HG02642 (cell line): ENCODE measurements around the gene C13orf42.

ENCODE experiments used
- ATAC-seq: cut with Tn5 transposase; IDR thresholded peaks from one replicate; pipeline ENCODE4 v1.9.1; 2021; ENCODE audit warnings: mild to moderate bottlenecking; ENCODE audit not compliant: unreplicated experiment, poor library complexity

Gene C13orf42

DNA sequence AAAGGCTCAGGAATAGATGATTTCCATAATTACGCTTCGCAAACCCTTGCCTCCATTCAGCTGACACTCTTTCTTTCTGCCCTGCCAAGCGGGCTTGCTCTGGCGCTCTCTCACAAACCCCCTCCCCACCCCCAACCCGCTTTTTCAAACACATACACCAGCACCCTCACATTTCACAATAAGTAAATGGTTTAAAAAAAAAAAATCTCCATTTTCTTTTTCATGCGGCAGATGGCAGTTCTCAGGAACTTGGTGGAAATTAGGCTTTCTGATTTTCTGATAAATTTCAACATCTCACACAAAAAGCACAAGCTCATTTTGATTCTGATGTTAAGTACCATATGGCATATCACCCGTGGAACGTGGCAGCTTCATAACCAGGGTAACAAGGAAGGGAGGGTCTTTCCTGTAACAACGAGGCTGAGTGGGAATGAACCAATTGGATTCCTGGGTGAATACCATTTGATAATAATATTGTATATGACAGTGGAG lies 43.8 kb downstream of the C13orf42 start:
- no peak for ATAC-seq

GRCh38 chr13:51066091-51066831 lies 44.8 kb downstream of the C13orf42 start:
- no peak for ATAC-seq

- ATAC-seq, result no peak
Measured at GRCh38 chr13:51065372-51066090, 45.5 kb downstream of the C13orf42 start.

GRCh38 chr13:51064753-51065152 lies 46.3 kb downstream of the C13orf42 start:
- ATAC-seq, result no peak

GRCh38 chr13:51063909-51064308 lies 47.2 kb downstream of the C13orf42 start:
- no peak for ATAC-seq

DNA sequence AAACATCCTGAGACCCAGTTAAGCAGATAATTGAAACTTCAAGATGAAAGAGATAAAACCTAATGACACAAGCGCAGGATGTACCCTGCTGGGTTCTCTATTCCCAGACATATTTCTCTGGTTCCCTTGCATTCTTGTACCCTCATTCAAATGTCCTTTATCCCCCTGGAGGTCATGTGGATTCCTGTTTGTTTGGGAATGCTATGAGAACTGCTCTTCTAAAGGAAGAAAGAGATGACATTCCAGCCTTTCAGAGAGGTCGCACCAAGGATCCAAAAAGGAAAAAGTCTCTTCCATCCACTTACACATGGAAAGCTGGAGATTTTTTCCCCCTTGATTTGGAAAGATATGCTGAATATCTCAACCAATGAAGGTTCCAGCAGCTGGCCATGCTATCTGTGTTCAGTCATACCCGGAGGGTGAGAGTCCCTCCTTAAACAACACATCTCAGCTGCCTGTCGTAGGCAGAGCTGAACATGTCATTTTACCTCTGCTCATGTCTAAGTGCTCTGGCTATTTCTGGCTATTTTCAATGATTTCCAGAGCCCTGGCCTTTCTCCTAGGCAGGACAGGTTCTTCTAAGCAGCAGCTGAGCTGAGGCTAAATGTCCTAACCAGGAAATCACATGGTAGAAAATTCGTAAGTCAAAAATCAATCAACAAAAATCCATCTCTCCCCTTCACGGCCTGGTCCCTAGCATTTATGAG lies 52.5 kb downstream of the C13orf42 start:
- ATAC-seq, result no peak

GRCh38 chr13:51057906-51058305 lies 53.2 kb downstream of the C13orf42 start:
- ATAC-seq, result no peak

- ATAC-seq, result no peak
Measured at GRCh38 chr13:51057001-51057400, 54.1 kb downstream of the C13orf42 start.

- ATAC-seq, result no peak
Measured at GRCh38 chr13:51052581-51052980, 58.5 kb downstream of the C13orf42 start.

DNA sequence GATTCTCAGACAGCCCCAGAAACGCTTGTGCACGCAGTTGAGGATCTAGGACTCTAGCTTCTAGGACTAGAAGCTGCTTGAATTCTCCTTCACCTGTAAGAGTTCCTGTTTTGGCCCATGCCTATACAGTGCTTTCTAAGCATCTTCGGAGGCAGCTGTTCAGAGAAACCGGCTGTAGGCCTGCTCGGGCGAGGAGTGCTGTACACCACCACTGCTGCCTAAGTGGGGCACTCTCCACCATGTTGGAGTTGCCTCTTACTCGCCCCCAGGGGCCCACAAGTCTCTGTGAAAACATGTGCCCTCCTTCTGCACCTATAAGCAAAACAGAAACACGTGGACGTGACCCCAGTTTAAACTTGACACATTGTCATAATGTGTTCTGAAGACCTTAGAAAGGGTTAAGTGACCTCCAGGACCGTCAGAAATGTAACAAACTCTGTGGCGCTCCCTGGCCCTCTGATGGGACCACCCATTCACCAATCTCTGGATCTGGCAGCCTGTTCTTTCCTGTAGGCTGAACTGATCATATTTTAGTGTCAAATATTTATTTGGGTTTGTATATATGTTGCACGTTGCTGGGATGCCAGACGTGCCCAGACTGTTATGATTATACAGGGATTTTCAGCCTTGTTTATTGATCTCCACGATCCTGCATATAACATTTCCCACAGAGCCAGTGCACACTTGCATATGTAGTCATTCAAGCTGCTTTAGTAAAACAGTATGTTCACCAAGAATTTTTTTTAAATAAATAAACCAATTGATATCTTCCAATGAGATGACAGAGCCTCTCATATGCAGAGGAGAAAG lies 60.8 kb downstream of the C13orf42 start:
- ATAC-seq, result no peak

DNA sequence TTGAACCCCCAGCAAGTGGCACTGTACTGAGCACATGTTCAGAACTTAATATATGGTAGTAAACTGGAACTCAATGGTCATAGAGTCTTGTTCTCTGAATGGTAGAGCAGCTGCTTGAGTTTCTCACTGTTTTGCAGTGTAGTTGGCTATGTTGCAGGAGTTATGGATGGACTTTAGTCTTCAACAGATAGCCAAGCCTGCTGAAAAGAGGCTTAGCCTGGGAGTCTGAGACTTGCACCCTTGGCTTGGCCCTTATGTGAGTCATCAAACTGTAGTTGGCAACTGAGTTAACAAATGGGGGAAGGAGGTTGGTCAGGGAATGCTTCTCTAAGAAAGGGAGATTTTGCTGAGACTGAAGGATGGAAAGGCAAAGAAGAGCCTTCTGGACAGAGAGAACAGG lies 62.5 kb downstream of the C13orf42 start:
- ATAC-seq, result no peak

DNA sequence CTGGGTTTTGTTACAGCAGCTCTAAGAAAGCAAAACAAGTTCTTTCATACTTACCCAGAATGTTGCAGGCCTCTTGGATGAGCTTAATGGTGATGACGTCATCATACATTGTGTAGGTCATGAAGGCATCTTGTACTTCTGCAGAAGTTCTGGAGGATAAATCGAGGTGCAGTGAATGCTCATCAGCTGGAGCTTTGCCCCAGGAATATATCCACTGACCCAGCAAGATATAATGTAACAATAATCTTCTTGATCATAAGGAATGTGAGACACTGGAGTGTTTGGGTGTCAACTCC lies 63.0 kb downstream of the C13orf42 start:
- no peak for ATAC-seq

GRCh38 chr13:51047434-51048165 lies 63.5 kb downstream of the C13orf42 start:
- no peak for ATAC-seq

- ATAC-seq, result no peak
Measured at GRCh38 chr13:51045451-51045850, 65.6 kb downstream of the C13orf42 start.

DNA sequence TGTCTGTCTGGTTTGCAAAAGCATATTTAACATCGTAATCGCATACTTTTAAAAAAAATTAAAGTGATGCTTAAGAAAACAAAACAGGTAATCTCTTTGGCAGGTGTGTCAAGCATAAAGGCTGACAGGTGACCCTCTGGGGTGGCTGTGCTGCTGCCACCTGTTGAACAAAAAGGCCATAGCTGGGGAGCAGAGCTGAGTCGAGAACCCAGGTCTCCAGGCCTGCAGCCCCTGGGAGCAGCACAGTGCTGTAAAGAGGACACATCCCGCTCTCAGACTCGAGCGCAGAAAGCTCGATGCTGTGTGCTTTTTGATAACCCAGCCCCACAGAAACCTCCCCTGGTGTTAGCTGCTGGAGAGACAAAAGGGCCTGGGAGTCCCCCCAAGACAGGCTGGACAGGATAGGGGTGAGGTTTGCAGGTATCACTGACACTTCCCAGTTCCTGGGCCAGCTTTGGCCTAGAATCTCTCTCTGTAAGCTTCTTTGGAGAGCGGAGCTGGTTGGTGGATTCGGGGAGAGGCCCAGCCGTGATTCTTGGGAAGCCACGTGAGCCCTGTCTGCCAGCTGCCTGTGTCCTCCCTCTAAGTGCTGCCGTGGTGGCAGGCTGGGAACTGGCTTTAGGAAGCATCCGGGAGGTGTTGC lies 66.9 kb downstream of the C13orf42 start:
- no peak for ATAC-seq

- ATAC-seq, result no peak
Measured at GRCh38 chr13:51043310-51043709, 67.8 kb downstream of the C13orf42 start.

DNA sequence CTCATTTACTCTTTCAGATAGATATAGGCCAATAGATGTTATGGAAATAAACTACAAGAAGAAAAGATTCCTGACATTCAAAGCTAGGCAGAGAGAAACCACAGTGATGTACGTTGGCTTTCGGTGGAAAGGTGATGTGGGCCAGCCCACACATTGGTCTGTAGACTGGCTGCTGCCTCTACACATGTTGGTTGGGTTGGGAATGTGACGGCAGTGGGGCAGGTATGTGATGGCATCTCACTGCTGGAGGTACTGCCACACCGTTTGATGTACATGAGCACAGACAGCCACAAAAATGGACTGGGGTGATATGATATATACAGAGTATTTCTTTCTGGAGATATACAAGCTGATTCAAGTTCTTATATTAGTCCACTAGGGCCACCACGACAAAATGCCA lies 69.4 kb downstream of the C13orf42 start:
- ATAC-seq, result no peak

DNA sequence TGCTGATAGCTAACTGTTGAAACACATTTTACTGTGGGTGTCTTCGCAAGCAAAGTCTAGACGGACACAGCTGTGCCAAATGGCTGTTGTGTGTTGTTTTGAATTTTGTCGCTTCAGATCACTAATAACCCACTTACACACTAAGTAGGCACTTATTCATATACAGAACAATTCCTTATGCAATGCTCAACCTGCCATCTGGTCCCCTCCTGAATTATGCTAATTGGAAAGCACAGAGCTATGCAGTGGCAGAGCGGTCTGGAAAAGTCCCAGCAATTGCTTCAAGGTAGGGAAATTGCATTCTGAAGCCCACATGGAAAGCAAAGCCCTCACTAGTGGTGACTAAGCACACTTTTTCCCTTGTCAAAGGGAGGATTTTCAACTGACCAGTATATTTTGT lies 69.9 kb downstream of the C13orf42 start:
- no peak for ATAC-seq

- ATAC-seq, result no peak
Measured at GRCh38 chr13:51040431-51040830, 70.6 kb downstream of the C13orf42 start.
